Brain microvascular endothelial cell (primary cell): ENCODE measurements around the gene OR2D2.
"Not testable (repeated sequence)": the region's sequence is repeated elsewhere in the genome, so short reads cannot be mapped to it uniquely, and the experiment has no call there.

ENCODE experiments used
- DNase-seq: peaks from one replicate; pipeline ENCODE4 v3.0.0-alpha.2; 2020
- H3K27ac ChIP-seq: fragments of 250-450 bp; sonication (Bioruptor Pico); 2 replicates; pipeline ENCODE4 v1.5.1; 2020; ENCODE audit warnings: mild to moderate bottlenecking, moderate library complexity
- H3K27me3 ChIP-seq: fragments of 250-450 bp; sonication (Bioruptor Pico); replicated peaks from 2 replicates; pipeline ENCODE4 v1.5.1; 2020; ENCODE audit warnings: mild to moderate bottlenecking
- H3K36me3 ChIP-seq: fragments of 250-450 bp; sonication (Bioruptor Pico); replicated peaks from 2 replicates; pipeline ENCODE4 v1.5.1; 2020; ENCODE audit warnings: mild to moderate bottlenecking
- H3K4me3 ChIP-seq: 2 replicates; pipeline ENCODE4 v1.5.1; 2011; ENCODE audit warnings: low read depth, mild to moderate bottlenecking, control low read depth, low read length, moderate library complexity
- CTCF ChIP-seq: IDR thresholded peaks from 2 replicates; pipeline ENCODE4 v1.5.1; 2011; ENCODE audit warnings: low read depth, mild to moderate bottlenecking, moderate library complexity, low read length, control low read depth, inconsistent platforms; ENCODE audit errors: missing control alignments
- in situ Hi-C: cut with HindIII; loops from 2 replicates; pipeline ENCODE4 v1.10.0; 2017; ENCODE audit warnings: low sequenced_read_pairs, low pct_ligation_motif_present

The OR2D2 gene

GRCh38 chr11:6855971-6856541, 36.2 kb downstream of the OR2D2 start:
- peak; percentile 47 for DNase-seq
- in situ Hi-C loops: no loop called here
- TF ChIP-seq CTCF: no peak

GRCh38 chr11:6854801-6855200, 37.5 kb downstream of the OR2D2 start:
- H3K4me3 ChIP-seq, H3K36me3 ChIP-seq, DNase-seq, H3K27ac ChIP-seq, H3K27me3 ChIP-seq, in situ Hi-C loops: not testable (repeated sequence)

More at GRCh38 chr11:6855971-6856541, 36.2 kb downstream of the OR2D2 start:
- no peak overlapping the region for H3K27ac ChIP-seq
- no peaks in the 10 kb centered on the region for H3K36me3 ChIP-seq
- no peak overlapping the region for H3K4me3 ChIP-seq
- no peaks in the 10 kb centered on the region for H3K27me3 ChIP-seq

- H3K4me3 ChIP-seq: no peak overlapping the region
- no peak overlapping the region for H3K27ac ChIP-seq
- no peaks in the 10 kb centered on the region for H3K27me3 ChIP-seq
- TF ChIP-seq CTCF: no peak
- DNase-seq: no peak
- in situ Hi-C loops: no loop called here
- no peaks in the 10 kb centered on the region for H3K36me3 ChIP-seq
Observed at GRCh38 chr11:6850526-6850925, 41.8 kb downstream of the OR2D2 start.

GRCh38 chr11:6845383-6845782, 46.9 kb downstream of the OR2D2 start, which contains the start of gene OR10A5:
OR10A5 (plus strand) TSS chr11:6845683; CDS start chr11:6845683, 0 bp downstream.
- Histone ChIP-seq H3K27me3 (no peaks in the 10 kb centered on the region), H3K4me3 (no peak within 1 kb of the TSS), H3K27ac (no peak within 1 kb of the TSS), H3K36me3 (no peaks in the 10 kb centered on the region)
- DNase-seq: no peak
- TF ChIP-seq CTCF: no peak
- in situ Hi-C loops: no loop called here

- Histone ChIP-seq H3K27ac (no peak overlapping the region), H3K4me3 (no peak overlapping the region), H3K27me3 (no peaks in the 10 kb centered on the region), H3K36me3 (no peaks in the 10 kb centered on the region)
- in situ Hi-C loops: no loop called here
- no peak for DNase-seq
- TF ChIP-seq CTCF: no peak
Observed at GRCh38 chr11:6844356-6844755, 47.9 kb downstream of the OR2D2 start.

GRCh38 chr11:6843670-6844069, 48.6 kb downstream of the OR2D2 start:
- no peak for TF ChIP-seq CTCF
- in situ Hi-C loops: no loop called here
- no peak overlapping the region for H3K4me3 ChIP-seq

More at GRCh38 chr11:6843670-6844069, 48.6 kb downstream of the OR2D2 start:
- DNase-seq: no peak
- H3K27ac ChIP-seq: no peak overlapping the region
- H3K27me3 ChIP-seq: no peaks in the 10 kb centered on the region
- H3K36me3 ChIP-seq: no peaks in the 10 kb centered on the region
